ENCODE measurements around the gene CAPS2.

Gene CAPS2

DNA sequence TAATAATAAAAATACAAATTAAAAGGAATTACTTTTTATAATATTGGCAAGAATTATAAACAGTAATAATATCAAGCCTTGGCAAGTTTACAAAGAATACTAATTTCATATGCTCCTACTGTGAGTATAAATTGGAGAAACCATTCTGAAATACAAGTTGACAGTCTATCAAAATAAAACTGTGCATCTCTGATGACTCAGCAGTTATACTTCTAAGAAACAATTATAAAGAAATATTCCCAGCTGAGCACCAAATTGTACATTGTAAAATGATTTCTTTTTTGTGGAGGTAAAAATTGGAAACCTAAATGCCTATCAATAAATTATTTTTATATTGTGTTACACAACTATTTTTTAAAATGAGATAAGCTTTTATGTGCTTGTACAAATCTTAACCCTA is 85.0 kb downstream of the CAPS2 start:
- Histone ChIP-seq H3K9me3 (ENCODE audit: low read length) (no peaks in the 10 kb centered on the region), H3K36me3 (ENCODE audit: insufficient read depth, low read length) (no peaks in the 10 kb centered on the region), H3K9ac (ENCODE audit: low read length) (no peak overlapping the region), H2AFZ (ENCODE audit: low read length) (no peak overlapping the region), H3K9me2 (ENCODE audit: low read depth, low read length) (no peaks in the 10 kb centered on the region), H3K79me2 (ENCODE audit: insufficient read depth, low read length) (no peaks in the 10 kb centered on the region), H3K4me3 (ENCODE audit: low read depth, low read length, poor library complexity, severe bottlenecking) (no peak overlapping the region), H3F3A (ENCODE audit: insufficient read depth, low read length) (no peaks in the 10 kb centered on the region), H3K4me1 (ENCODE audit: insufficient read depth, low read length, severe bottlenecking) (no peaks in the 10 kb centered on the region), H3K27ac (ENCODE audit: low read depth, low read length, poor library complexity, severe bottlenecking) (no peak overlapping the region), H3K4me2 (ENCODE audit: low read length) (no peak overlapping the region), H4K20me1 (ENCODE audit: insufficient read depth, low read length) (no peaks in the 10 kb centered on the region), H3K27me3 (ENCODE audit: insufficient read depth, low read length) (no peaks in the 10 kb centered on the region)
- TF ChIP-seq EZH2 (IDR thresholded peaks at IDR 0.05; ENCODE audit: borderline replicate concordance, low read length) = no peak
- TF ChIP-seq, protein P1, sequence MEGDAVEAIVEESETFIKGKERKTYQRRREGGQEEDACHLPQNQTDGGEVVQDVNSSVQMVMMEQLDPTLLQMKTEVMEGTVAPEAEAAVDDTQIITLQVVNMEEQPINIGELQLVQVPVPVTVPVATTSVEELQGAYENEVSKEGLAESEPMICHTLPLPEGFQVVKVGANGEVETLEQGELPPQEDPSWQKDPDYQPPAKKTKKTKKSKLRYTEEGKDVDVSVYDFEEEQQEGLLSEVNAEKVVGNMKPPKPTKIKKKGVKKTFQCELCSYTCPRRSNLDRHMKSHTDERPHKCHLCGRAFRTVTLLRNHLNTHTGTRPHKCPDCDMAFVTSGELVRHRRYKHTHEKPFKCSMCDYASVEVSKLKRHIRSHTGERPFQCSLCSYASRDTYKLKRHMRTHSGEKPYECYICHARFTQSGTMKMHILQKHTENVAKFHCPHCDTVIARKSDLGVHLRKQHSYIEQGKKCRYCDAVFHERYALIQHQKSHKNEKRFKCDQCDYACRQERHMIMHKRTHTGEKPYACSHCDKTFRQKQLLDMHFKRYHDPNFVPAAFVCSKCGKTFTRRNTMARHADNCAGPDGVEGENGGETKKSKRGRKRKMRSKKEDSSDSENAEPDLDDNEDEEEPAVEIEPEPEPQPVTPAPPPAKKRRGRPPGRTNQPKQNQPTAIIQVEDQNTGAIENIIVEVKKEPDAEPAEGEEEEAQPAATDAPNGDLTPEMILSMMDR (IDR thresholded peaks at IDR 0.05; ENCODE audit: low read length) = no peak

GRCh38 chr12:75239987-75240386 is 90.1 kb downstream of the CAPS2 start:
- Histone ChIP-seq H3K27me3 (ENCODE audit: insufficient read depth, low read length) (no peaks in the 10 kb centered on the region), H3K79me2 (ENCODE audit: insufficient read depth, low read length) (no peaks in the 10 kb centered on the region), H3K9me3 (ENCODE audit: low read length) (0 out of 2 replicates have a peak, but pooled peaks cover 3% of the 10 kb centered on the region), H3K9me2 (ENCODE audit: low read depth, low read length) (no peaks in the 10 kb centered on the region), H3K9ac (ENCODE audit: low read length) (no peak overlapping the region), H3K27ac (ENCODE audit: low read depth, low read length, poor library complexity, severe bottlenecking) (no peak overlapping the region), H3K4me1 (ENCODE audit: insufficient read depth, low read length, severe bottlenecking) (no peaks in the 10 kb centered on the region), H3F3A (ENCODE audit: insufficient read depth, low read length) (no peaks in the 10 kb centered on the region), H3K4me2 (ENCODE audit: low read length) (no peak overlapping the region), H3K4me3 (ENCODE audit: low read depth, low read length, poor library complexity, severe bottlenecking) (no peak overlapping the region), H2AFZ (ENCODE audit: low read length) (no peak overlapping the region), H3K36me3 (ENCODE audit: insufficient read depth, low read length) (no peaks in the 10 kb centered on the region), H4K20me1 (ENCODE audit: insufficient read depth, low read length) (no peaks in the 10 kb centered on the region)
- TF ChIP-seq, protein P1 (IDR thresholded peaks at IDR 0.05; ENCODE audit: low read length) = no peak
- no peak for TF ChIP-seq EZH2 (IDR thresholded peaks at IDR 0.05; ENCODE audit: borderline replicate concordance, low read length)

GRCh38 chr12:75236206-75236605 is 93.9 kb downstream of the CAPS2 start:
- no peak overlapping the region for H3K4me3 ChIP-seq (ENCODE audit: low read depth, low read length, poor library complexity, severe bottlenecking)
- no peaks in the 10 kb centered on the region for H3K79me2 ChIP-seq (ENCODE audit: insufficient read depth, low read length)
- no peaks in the 10 kb centered on the region for H3F3A ChIP-seq (ENCODE audit: insufficient read depth, low read length)
- H3K9ac ChIP-seq (ENCODE audit: low read length) = no peak overlapping the region
- H4K20me1 ChIP-seq (ENCODE audit: insufficient read depth, low read length) = no peaks in the 10 kb centered on the region
- no peak overlapping the region for H3K27ac ChIP-seq (ENCODE audit: low read depth, low read length, poor library complexity, severe bottlenecking)
- 0 out of 2 replicates have a peak, but pooled peaks cover 3% of the 10 kb centered on the region for H3K9me3 ChIP-seq (ENCODE audit: low read length)
- TF ChIP-seq, protein P1 (IDR thresholded peaks at IDR 0.05; ENCODE audit: low read length) = no peak
- TF ChIP-seq EZH2 (IDR thresholded peaks at IDR 0.05; ENCODE audit: borderline replicate concordance, low read length) = no peak
- no peaks in the 10 kb centered on the region for H3K36me3 ChIP-seq (ENCODE audit: insufficient read depth, low read length)
- H3K4me2 ChIP-seq (ENCODE audit: low read length) = no peak overlapping the region
- no peaks in the 10 kb centered on the region for H3K9me2 ChIP-seq (ENCODE audit: low read depth, low read length)
- no peaks in the 10 kb centered on the region for H3K27me3 ChIP-seq (ENCODE audit: insufficient read depth, low read length)
- no peaks in the 10 kb centered on the region for H3K4me1 ChIP-seq (ENCODE audit: insufficient read depth, low read length, severe bottlenecking)
- H2AFZ ChIP-seq (ENCODE audit: low read length) = no peak overlapping the region

All from OCI-LY1 (cell line).